Caco-2 (cell line): Measurements from ENCODE around the gene GNB2. TPM values are rescaled to one million over a fixed set of nuclear protein-coding genes. Genes with fewer than 3 reads are reported as not detected.

ENCODE experiments used
- BruUV-seq: library from RNA; stranded (reverse); fragments of 400-500 nt; replicated peaks from 2 replicates; lab custom pipeline; 2021; lab: Mats Ljungman, UMichigan
- CTCF ChIA-PET: fragments of 300-600 bp; sonication (Branson Sonifier 250); formaldehyde crosslinking; loops from one replicate; lab custom pipeline; 2022; ENCODE audit warnings: antibody characterized with exemption; lab: Charles Lee
- POLR2A ChIA-PET: fragments of 300-600 bp; sonication (Branson Sonifier 250); formaldehyde crosslinking; loops from one replicate; lab custom pipeline; 2022; ENCODE audit warnings: antibody characterized with exemption; lab: Charles Lee
- DNase-seq, 2 experiments: peaks; one replicate each; pipeline versions ENCODE4 v3.0.0 to v3.0.0-alpha.2; 2020 to 2022
- H3K27me3 ChIP-seq: replicated peaks from 2 replicates; pipeline ENCODE4 v1.6.0; 2011; ENCODE audit warnings: low read length; ENCODE audit not compliant: control insufficient read depth, insufficient read depth
- H3K36me3 ChIP-seq: 2 replicates; pipeline ENCODE4 v1.5.1; 2011; ENCODE audit warnings: low read length; ENCODE audit not compliant: control insufficient read depth, insufficient read depth
- H3K4me1 ChIP-seq: fragments of 250-450 bp; sonication (Bioruptor Pico); 2 replicates; pipeline ENCODE4 v1.5.1; 2020; ENCODE audit warnings: mild to moderate bottlenecking
- H3K4me3 ChIP-seq: 2 replicates; pipeline ENCODE4 v1.5.1; 2011; ENCODE audit warnings: low read depth, mild to moderate bottlenecking, control low read depth, low read length
- H3K9me3 ChIP-seq: fragments of 250-450 bp; sonication (Bioruptor Pico); 2 replicates; pipeline ENCODE4 v1.5.1; 2020; ENCODE audit warnings: mild to moderate bottlenecking, moderate library complexity
- H3K27ac Mint-ChIP-seq: one replicate; pipeline ENCODE4 v1.8.0; 2022; ENCODE audit warnings: mixed read lengths; ENCODE audit not compliant: unreplicated experiment
- H3K27me3 Mint-ChIP-seq: one replicate; pipeline ENCODE4 v1.8.0; 2022; ENCODE audit warnings: mixed read lengths; ENCODE audit not compliant: insufficient read depth, unreplicated experiment
- H3K36me3 Mint-ChIP-seq: one replicate; pipeline ENCODE4 v1.8.0; 2022; ENCODE audit warnings: mild to moderate bottlenecking, mixed read lengths; ENCODE audit not compliant: insufficient read depth, unreplicated experiment
- H3K4me1 Mint-ChIP-seq: one replicate; pipeline ENCODE4 v1.8.0; 2022; ENCODE audit warnings: low read depth, mixed read lengths; ENCODE audit not compliant: unreplicated experiment
- H3K4me3 Mint-ChIP-seq: one replicate; pipeline ENCODE4 v1.8.0; 2022; ENCODE audit warnings: mild to moderate bottlenecking, moderate library complexity, mixed read lengths; ENCODE audit not compliant: unreplicated experiment
- H3K9me3 Mint-ChIP-seq: one replicate; pipeline ENCODE4 v1.8.0; 2022; ENCODE audit warnings: mixed read lengths; ENCODE audit not compliant: unreplicated experiment
- CTCF ChIP-seq, 2 experiments: fragments of 200-600 bp in 1 of 2; IDR thresholded peaks; 1 replicate in 1 of 2; 2 replicates in 1 of 2; pipeline versions ENCODE4 v1.5.1 to v1.8.0; 2011 to 2022; ENCODE audit warnings: antibody characterized with exemption in 1 of 2, control low read depth in 1 of 2, inconsistent platforms in 1 of 2, low read depth in 1 of 2, low read length in 1 of 2, mild to moderate bottlenecking in 1 of 2, moderate library complexity in 1 of 2; ENCODE audit not compliant: insufficient read depth in 1 of 2, severe bottlenecking in 1 of 2, unreplicated experiment in 1 of 2
- intact Hi-C: fragments of 100-400 bp; cut with micrococcal nuclease; formaldehyde crosslinking; loops from one replicate; pipeline ENCODE4 v1.10.0; 2022; ENCODE audit not compliant: unreplicated experiment
- total RNA-seq: library from RNA; stranded (reverse); gene quantifications from 2 replicates; pipeline ENCODE4 v1.2.3, GENCODE V29; 2022

GNB2 gene
- total RNA-seq, 1 experiment from 2014 or later: 200 TPM

GRCh38 chr7:100680576-100681271 is 7.2 kb downstream of the GNB2 start:
- Mint-ChIP-seq H3K9me3 (no peaks in the 10 kb centered on the region), H3K27ac (no peak overlapping the region), H3K4me3 (no peak overlapping the region), H3K36me3 (peaks cover 75% of the 10 kb centered on the region), H3K27me3 (no peaks in the 10 kb centered on the region), H3K4me1 (peaks cover 6% of the 10 kb centered on the region)
- DNase-seq: no peak
- POLR2A ChIA-PET: no interaction called here
- no peaks in the 10 kb centered on the region for H3K9me3 ChIP-seq
- no peak overlapping the region for H3K4me3 ChIP-seq
- H3K27me3 ChIP-seq: no peaks in the 10 kb centered on the region
- CTCF ChIA-PET: interaction anchor here (0.6 to 1.6 kb wide), 3 partner anchors 25 to 141 kb away, joined by 3 to 6 read pairs (median 4); partner anchors contain the start of gene POP7
- H3K4me1 ChIP-seq: no peaks in the 10 kb centered on the region; the same call in 1 of the 2 replicates
- no peak for TF ChIP-seq CTCF (IDR thresholded peaks at IDR 0.05; ENCODE audit: insufficient read depth in 1 of 2, low read depth in 1 of 2, low read length in 1 of 2, severe bottlenecking in 1 of 2, unreplicated experiment in 1 of 2)
- no TSS peak for BruUV-seq
- H3K36me3 ChIP-seq: peaks cover 16% of the 10 kb centered on the region
- intact Hi-C loops: no loop called here

GRCh38 chr7:100681491-100682227 is 8.1 kb downstream of the GNB2 start:
- Histone ChIP-seq H3K9me3 (no peaks in the 10 kb centered on the region), H3K36me3 (peaks cover 16% of the 10 kb centered on the region), H3K4me1 (no peaks in the 10 kb centered on the region; the same call in 1 of the 2 replicates), H3K4me3 (no peak overlapping the region), H3K27me3 (no peaks in the 10 kb centered on the region)
- Mint-ChIP-seq H3K4me1 (peaks cover 6% of the 10 kb centered on the region), H3K9me3 (no peaks in the 10 kb centered on the region), H3K27ac (no peak overlapping the region), H3K4me3 (no peak overlapping the region), H3K36me3 (peaks cover 72% of the 10 kb centered on the region), H3K27me3 (no peaks in the 10 kb centered on the region)
- no TSS peak for BruUV-seq
- ChIA-PET POLR2A (no interaction called here), CTCF (interaction anchor here (0.6 kb wide), 1 partner anchor 142 kb away, joined by 3 read pairs; no protein-coding TSS in a partner anchor)
- DNase-seq: no peak
- no peak for TF ChIP-seq CTCF (IDR thresholded peaks at IDR 0.05; ENCODE audit: insufficient read depth in 1 of 2, low read depth in 1 of 2, low read length in 1 of 2, severe bottlenecking in 1 of 2, unreplicated experiment in 1 of 2)
- intact Hi-C loops: no loop called here

GRCh38 chr7:100682228-100682741 is 8.7 kb downstream of the GNB2 start:
- Mint-ChIP-seq H3K27me3 (no peaks in the 10 kb centered on the region), H3K4me3 (no peak overlapping the region), H3K27ac (no peak overlapping the region), H3K36me3 (peaks cover 74% of the 10 kb centered on the region), H3K9me3 (no peaks in the 10 kb centered on the region), H3K4me1 (peaks cover 6% of the 10 kb centered on the region)
- ChIA-PET POLR2A (no interaction called here), CTCF (no interaction called here)
- Histone ChIP-seq H3K27me3 (no peaks in the 10 kb centered on the region), H3K36me3 (peaks cover 12% of the 10 kb centered on the region), H3K4me1 (no peaks in the 10 kb centered on the region; the same call in 1 of the 2 replicates), H3K4me3 (no peak overlapping the region), H3K9me3 (no peaks in the 10 kb centered on the region)
- TF ChIP-seq CTCF (IDR thresholded peaks at IDR 0.05; ENCODE audit: insufficient read depth in 1 of 2, low read depth in 1 of 2, low read length in 1 of 2, severe bottlenecking in 1 of 2, unreplicated experiment in 1 of 2): no peak
- no TSS peak for BruUV-seq
- DNase-seq: no peak
- intact Hi-C loops: no loop called here
